Upper lobe of left lung (tissue), 4 donors: ENCODE results near the gene GUCY1A1.

Experiments
- CTCF ChIP-seq, 6 experiments: fragments of 450-650 bp in 4 of 6; fragments of 200-600 bp in 2 of 6; sonication (generic) in 2 of 6; IDR thresholded peaks; one replicate each; pipeline ENCODE4 v1.5.1; 2016 to 2019; ENCODE audit warnings: antibody characterized with exemption in 6 of 6
- EP300 ChIP-seq, 4 donors: sonication (generic); formaldehyde crosslinking; IDR thresholded peaks; one replicate each; pipeline ENCODE4 v1.5.1; 2017; ENCODE audit warnings: antibody characterized with exemption in 4 of 4, control low read depth in 2 of 4
- POLR2A ChIP-seq, 4 donors: fragments of 450-650 bp; IDR thresholded peaks; one replicate each; pipeline ENCODE4 v1.5.1; 2016 to 2017; ENCODE audit warnings: antibody characterized with exemption in 4 of 4, mild to moderate bottlenecking in 2 of 4
- POLR2AphosphoS5 ChIP-seq, 2 donors: sonication (generic); formaldehyde crosslinking; IDR thresholded peaks; one replicate each; pipeline ENCODE4 v1.5.1; 2017; ENCODE audit warnings: antibody characterized with exemption in 2 of 2

GRCh38 chr4:155722336-155722735 is 55.7 kb downstream of the GUCY1A1 start:
- no peak for TF ChIP-seq CTCF (IDR thresholded peaks at IDR 0.05)
- TF ChIP-seq POLR2A (IDR thresholded peaks at IDR 0.05): no peak
- TF ChIP-seq POLR2AphosphoS5 (IDR thresholded peaks at IDR 0.05): no peak
- no peak for TF ChIP-seq EP300 (IDR thresholded peaks at IDR 0.05)
